ENCODE results near the gene PPP2R3C. TPM values are rescaled to one million over a fixed set of nuclear protein-coding genes. Genes with fewer than 3 reads are reported as not detected.

PPP2R3C gene
- total RNA-seq, 2 donors from 2014 or later = 14.7 to 27.8 TPM

- no peak for TF ChIP-seq CTCF (IDR thresholded peaks at IDR 0.05)
- H3K4me1 ChIP-seq = peaks cover 0 to 47% of the 10 kb centered on the region in 2 donors
- no peak for DNase-seq (ENCODE audit: low spot score)
- H3K27me3 ChIP-seq = no peaks in the 10 kb centered on the region
- peak overlapping the region; percentile 22 to 96 for H3K27ac ChIP-seq
- no peaks in the 10 kb centered on the region for H3K9me3 ChIP-seq
- H3K36me3 ChIP-seq = no peaks in the 10 kb centered on the region
- H3K4me3 ChIP-seq = no peak overlapping the region
Observed at GRCh38 chr14:35047976-35048513, 73.7 kb downstream of the PPP2R3C start.

DNA sequence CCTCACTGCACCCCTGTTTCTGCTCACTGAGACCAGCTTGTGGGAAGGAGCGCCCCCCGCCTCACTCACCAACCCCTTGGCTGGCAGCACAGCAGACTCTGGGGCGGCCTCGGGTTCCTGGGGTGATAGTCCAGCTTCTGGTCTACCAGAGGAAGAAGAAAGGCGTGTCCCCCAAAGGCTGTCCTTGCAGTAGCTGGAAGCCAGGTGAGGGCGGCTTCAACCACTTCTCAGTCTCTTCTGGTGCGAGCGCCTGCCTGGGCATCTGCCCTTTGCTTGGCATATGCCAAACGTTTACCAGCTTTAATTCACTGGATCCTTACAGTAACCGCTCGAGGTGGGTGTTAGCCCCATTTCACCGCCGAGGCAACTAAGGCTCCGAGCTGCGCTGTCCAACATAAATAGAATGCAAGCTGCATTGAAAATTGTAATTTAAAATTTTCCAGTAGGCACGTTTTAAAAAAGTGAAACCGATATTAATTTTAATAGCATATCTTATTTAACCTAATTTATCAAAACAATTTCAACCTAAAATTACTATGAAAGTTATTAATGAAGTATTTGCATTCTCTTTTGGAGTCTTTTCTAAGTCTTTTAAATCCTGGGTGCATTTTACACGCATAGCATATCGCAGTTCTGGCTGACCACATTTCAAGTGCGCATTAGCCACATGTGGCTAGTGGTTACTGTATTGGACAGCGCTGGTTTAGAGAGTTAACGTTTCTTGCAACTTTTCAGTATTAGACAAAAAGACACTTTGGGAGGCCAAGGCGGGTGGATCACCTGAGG is 74.8 kb downstream of the PPP2R3C start:
- DNase-seq (ENCODE audit: low spot score) = peak; percentile 71
- Histone ChIP-seq H3K27me3 (no peaks in the 10 kb centered on the region), H3K27ac (peak overlapping the region; percentile 96 to 98), H3K4me3 (peak overlapping the region; percentile 62 to 79), H3K4me1 (peaks cover 0 to 47% of the 10 kb centered on the region in 2 donors), H3K36me3 (no peaks in the 10 kb centered on the region), H3K9me3 (no peaks in the 10 kb centered on the region)
- TF ChIP-seq CTCF (IDR thresholded peaks at IDR 0.05) = peak in 1 of 2 donors; percentile 16

DNA sequence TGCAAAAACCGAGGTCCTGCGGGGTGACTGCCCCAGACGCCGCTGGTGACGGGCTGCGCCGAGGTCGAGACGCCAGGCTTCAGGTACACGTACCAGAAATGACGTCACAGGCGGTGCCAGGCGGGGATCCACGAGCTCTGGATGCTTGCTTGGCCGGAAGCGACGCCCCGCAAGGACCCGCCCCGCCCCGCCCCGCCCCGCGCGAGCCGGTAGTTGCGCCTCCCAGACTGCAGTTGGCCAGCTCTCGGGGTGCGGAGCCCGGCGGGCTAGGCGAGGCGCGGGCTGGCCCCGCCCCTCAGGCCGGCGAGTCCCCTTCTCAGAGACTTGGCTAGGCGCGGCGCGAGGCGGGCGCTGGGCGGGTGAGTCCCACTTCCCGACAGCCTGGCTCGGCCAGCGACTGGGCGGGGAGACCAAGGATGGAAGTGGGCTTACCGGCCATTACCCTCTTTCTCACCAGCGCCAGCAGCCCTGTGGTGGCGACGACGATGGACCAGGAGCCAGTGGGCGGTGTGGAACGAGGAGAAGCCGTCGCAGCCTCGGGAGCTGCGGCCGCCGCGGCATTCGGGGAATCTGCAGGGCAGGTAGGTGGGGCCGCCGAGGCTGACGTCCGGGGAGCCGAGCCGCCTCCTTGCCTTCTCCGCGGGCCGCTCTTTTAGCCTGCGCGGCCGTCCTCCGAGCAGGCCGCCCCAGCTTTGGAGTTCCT is 75.6 kb downstream of the PPP2R3C start, which contains the start of gene FAM177A1:
Gene FAM177A1, plus strand, starts transcription at position 225 of the 703 bp plus-strand sequence. Its CDS starts 192 bp downstream, at position 417.
- no peaks in the 10 kb centered on the region for H3K36me3 ChIP-seq
- no peaks in the 10 kb centered on the region for H3K27me3 ChIP-seq
- peak within 1 kb of the TSS; percentile 62 to 79 for H3K4me3 ChIP-seq
- peak within 1 kb of the TSS; percentile 96 to 98 for H3K27ac ChIP-seq
- peaks cover 0 to 44% of the 10 kb centered on the region in 2 donors for H3K4me1 ChIP-seq
- H3K9me3 ChIP-seq = no peaks in the 10 kb centered on the region
- peak; percentile 99 for DNase-seq (ENCODE audit: low spot score)
- no peak for TF ChIP-seq CTCF (IDR thresholded peaks at IDR 0.05)

DNA sequence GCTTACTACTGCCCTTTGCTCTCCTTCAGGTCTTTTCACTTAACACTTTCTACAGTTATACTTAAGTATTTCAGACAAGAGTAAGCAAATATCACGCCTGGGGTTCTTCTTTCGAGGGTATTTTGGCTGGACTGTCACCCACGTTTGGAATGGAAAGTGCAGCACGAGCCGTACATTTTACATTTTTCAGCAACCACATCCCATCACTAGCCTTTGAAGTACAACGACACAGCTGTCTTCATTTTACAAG is 76.1 kb downstream of the PPP2R3C start:
- peak overlapping the region; percentile 96 to 98 for H3K27ac ChIP-seq
- no peak for DNase-seq (ENCODE audit: low spot score)

More for the DNA sequence above, 76.1 kb downstream of the PPP2R3C start:
- H3K4me1 ChIP-seq = peaks cover 0 to 39% of the 10 kb centered on the region in 2 donors
- no peaks in the 10 kb centered on the region for H3K27me3 ChIP-seq
- TF ChIP-seq CTCF (IDR thresholded peaks at IDR 0.05) = no peak
- H3K9me3 ChIP-seq = no peaks in the 10 kb centered on the region
- no peaks in the 10 kb centered on the region for H3K36me3 ChIP-seq
- H3K4me3 ChIP-seq = peak overlapping the region; percentile 62 to 79
